GM19043 (cell line): ENCODE measurements around the gene LEKR1.

Source experiments
- ATAC-seq: cut with Tn5 transposase; IDR thresholded peaks from one replicate; pipeline ENCODE4 v1.9.1; 2021; ENCODE audit warnings: low read depth; ENCODE audit not compliant: unreplicated experiment

LEKR1 gene

GRCh38 chr3:157091083-157091833 lies 265.1 kb downstream of the LEKR1 start:
- no peak for ATAC-seq

GRCh38 chr3:157092230-157092629 lies 266.1 kb downstream of the LEKR1 start:
- ATAC-seq = no peak

- ATAC-seq = no peak
Measured at GRCh38 chr3:157093096-157093495, 266.9 kb downstream of the LEKR1 start.

GRCh38 chr3:157094301-157094700 lies 268.1 kb downstream of the LEKR1 start:
- ATAC-seq = no peak

GRCh38 chr3:157094751-157095480 lies 268.8 kb downstream of the LEKR1 start:
- ATAC-seq = no peak
